Ishikawa (cell line): ENCODE results near the gene DOCK1.

Experiments
- CEBPB ChIP-seq: IDR thresholded peaks from 2 replicates; pipeline ENCODE4 v1.6.1; 2012
- CREB1 ChIP-seq: IDR thresholded peaks from 2 replicates; pipeline ENCODE4 v1.6.1; 2012; ENCODE audit warnings: low read depth
- EGR1 ChIP-seq: IDR thresholded peaks from 2 replicates; pipeline ENCODE4 v1.6.1; 2012
- EP300 ChIP-seq: IDR thresholded peaks from 2 replicates; pipeline ENCODE4 v1.6.1; 2012; ENCODE audit warnings: borderline replicate concordance
- FOXM1 ChIP-seq: IDR thresholded peaks from 2 replicates; pipeline ENCODE4 v1.6.1; 2012; ENCODE audit warnings: low read depth, borderline replicate concordance
- NFIC ChIP-seq: IDR thresholded peaks from 2 replicates; pipeline ENCODE4 v1.6.1; 2012
- RAD21 ChIP-seq: IDR thresholded peaks from 2 replicates; pipeline ENCODE4 v1.6.1; 2012; ENCODE audit warnings: low read depth
- TAF1 ChIP-seq: IDR thresholded peaks from 2 replicates; pipeline ENCODE4 v1.6.1; 2012; ENCODE audit warnings: low read depth, mild to moderate bottlenecking
- TCF12 ChIP-seq: IDR thresholded peaks from 2 replicates; pipeline ENCODE4 v1.6.1; 2012; ENCODE audit warnings: low read depth
- TEAD4 ChIP-seq: IDR thresholded peaks from 2 replicates; pipeline ENCODE4 v1.6.1; 2012
- YY1 ChIP-seq: IDR thresholded peaks from 2 replicates; pipeline ENCODE4 v1.6.1; 2012; ENCODE audit warnings: low read depth
- ZBTB7A ChIP-seq: IDR thresholded peaks from 2 replicates; pipeline ENCODE4 v1.6.1; 2012; ENCODE audit warnings: low read depth
- TF ChIP-seq, protein P1 (sequence below): IDR thresholded peaks from 2 replicates; pipeline ENCODE4 v1.6.1; 2012
- TF ChIP-seq, protein P2 (sequence below): IDR thresholded peaks from 2 replicates; pipeline ENCODE4 v1.6.1; 2012
- TF ChIP-seq, protein P3 (sequence below): IDR thresholded peaks from 2 replicates; pipeline ENCODE4 v1.6.1; 2012; ENCODE audit warnings: low read depth, mild to moderate bottlenecking

DOCK1 gene

DNA sequence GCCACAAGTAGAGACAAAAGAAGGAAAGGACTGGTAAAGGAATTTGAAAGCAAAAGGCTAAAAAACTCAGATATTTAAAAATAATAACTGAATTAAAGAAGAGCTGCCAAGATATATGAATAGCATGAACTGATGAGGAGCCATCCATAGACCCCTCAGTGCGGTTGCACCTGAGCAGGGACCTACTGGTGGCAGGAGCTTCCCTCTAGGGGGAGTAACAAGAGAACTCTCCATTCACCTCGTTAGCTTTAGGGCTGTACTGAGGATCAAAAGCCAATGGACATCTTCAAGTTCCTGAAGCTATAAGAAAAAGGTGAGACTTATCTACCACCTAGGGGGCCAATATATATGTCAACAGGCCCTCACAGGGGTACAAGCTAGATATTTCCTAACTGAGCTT, 27.8 kb upstream of the DOCK1 start:
- TF ChIP-seq ZBTB7A = no peak
- TF ChIP-seq FOXM1 = no peak
- TF ChIP-seq RAD21 = no peak
- TF ChIP-seq EP300 = no peak
- TF ChIP-seq, protein P1, sequence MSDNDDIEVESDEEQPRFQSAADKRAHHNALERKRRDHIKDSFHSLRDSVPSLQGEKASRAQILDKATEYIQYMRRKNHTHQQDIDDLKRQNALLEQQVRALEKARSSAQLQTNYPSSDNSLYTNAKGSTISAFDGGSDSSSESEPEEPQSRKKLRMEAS = no peak
- no peak for TF ChIP-seq TCF12
- TF ChIP-seq TEAD4 = no peak
- no peak for TF ChIP-seq CREB1
- no peak for TF ChIP-seq CEBPB
- TF ChIP-seq, protein P2, sequence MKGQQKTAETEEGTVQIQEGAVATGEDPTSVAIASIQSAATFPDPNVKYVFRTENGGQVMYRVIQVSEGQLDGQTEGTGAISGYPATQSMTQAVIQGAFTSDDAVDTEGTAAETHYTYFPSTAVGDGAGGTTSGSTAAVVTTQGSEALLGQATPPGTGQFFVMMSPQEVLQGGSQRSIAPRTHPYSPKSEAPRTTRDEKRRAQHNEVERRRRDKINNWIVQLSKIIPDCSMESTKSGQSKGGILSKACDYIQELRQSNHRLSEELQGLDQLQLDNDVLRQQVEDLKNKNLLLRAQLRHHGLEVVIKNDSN = no peak
- no peak for TF ChIP-seq EGR1
- TF ChIP-seq, protein P3, sequence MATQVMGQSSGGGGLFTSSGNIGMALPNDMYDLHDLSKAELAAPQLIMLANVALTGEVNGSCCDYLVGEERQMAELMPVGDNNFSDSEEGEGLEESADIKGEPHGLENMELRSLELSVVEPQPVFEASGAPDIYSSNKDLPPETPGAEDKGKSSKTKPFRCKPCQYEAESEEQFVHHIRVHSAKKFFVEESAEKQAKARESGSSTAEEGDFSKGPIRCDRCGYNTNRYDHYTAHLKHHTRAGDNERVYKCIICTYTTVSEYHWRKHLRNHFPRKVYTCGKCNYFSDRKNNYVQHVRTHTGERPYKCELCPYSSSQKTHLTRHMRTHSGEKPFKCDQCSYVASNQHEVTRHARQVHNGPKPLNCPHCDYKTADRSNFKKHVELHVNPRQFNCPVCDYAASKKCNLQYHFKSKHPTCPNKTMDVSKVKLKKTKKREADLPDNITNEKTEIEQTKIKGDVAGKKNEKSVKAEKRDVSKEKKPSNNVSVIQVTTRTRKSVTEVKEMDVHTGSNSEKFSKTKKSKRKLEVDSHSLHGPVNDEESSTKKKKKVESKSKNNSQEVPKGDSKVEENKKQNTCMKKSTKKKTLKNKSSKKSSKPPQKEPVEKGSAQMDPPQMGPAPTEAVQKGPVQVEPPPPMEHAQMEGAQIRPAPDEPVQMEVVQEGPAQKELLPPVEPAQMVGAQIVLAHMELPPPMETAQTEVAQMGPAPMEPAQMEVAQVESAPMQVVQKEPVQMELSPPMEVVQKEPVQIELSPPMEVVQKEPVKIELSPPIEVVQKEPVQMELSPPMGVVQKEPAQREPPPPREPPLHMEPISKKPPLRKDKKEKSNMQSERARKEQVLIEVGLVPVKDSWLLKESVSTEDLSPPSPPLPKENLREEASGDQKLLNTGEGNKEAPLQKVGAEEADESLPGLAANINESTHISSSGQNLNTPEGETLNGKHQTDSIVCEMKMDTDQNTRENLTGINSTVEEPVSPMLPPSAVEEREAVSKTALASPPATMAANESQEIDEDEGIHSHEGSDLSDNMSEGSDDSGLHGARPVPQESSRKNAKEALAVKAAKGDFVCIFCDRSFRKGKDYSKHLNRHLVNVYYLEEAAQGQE = no peak
- TF ChIP-seq YY1 = no peak
- TF ChIP-seq TAF1 = no peak

DNA sequence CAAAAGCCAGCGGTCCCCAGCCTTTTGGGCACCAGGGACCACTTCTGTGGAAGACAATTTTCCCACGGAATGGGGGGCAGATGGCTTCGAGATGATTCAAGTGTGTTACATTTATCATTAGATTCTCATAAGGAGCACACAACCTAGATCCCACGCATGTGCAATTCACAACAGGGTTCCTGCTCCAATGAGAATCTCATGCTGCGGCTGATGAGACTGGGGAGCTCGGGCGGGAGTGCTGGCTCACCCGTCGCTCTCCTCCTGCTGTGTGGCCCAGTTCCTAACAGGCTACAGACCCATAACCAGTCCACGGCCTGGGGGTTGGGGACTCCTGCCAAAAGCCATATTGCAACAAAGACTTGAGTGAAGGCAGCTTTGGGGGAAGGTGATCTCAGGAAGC, 26.6 kb upstream of the DOCK1 start:
- TF ChIP-seq TEAD4 (no peak), RAD21 (no peak), EGR1 (no peak), YY1 (no peak), TCF12 (no peak), EP300 (no peak), CEBPB (no peak)
- TF ChIP-seq, protein P3 = no peak
- TF ChIP-seq, protein P1 = no peak

DNA sequence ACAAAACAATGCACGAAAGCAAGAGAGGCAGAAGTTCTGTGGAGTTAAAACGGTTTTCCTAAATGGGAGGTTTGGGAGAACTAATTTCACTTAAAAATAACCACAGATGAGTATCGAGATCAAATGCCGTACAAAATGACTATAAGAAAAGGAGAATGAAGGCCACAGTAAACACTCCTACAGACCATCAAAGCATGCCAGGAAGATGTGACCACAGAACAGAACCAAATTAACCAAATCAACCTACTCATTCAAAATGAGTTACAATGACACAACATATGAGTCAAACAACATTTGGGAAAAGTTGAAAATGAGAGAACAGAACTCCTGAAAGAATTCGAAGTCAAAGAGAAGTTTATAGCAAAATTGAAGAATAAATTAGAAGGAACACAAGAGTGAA, 24.3 kb upstream of the DOCK1 start:
- TF ChIP-seq EP300 (no peak), FOXM1 (no peak), EGR1 (no peak), RAD21 (no peak), YY1 (no peak), TCF12 (no peak), CREB1 (no peak), ZBTB7A (no peak), TEAD4 (no peak), NFIC (no peak), CEBPB (no peak), TAF1 (no peak)
- TF ChIP-seq, protein P3 = no peak
- TF ChIP-seq, protein P1 = no peak
- TF ChIP-seq, protein P2 = no peak

DNA sequence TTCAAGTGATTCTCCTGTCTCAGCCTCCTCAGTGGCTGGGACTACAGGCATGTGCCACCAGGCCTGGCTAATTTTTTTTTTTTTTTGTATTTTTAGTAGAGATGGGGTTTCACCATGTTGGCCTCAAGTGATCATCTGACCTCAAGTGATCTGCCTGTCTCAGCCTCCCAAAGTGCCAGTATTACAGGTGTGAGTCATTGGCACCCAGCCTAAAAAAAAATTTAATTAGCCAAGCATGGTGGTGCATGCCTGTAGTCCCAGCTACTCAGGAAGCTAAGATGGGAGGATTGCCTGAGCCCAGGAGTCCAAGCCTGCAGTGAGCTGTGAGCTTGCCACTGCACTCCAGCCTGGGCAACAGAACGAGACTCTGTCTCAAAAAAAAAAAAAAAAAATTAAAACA, 16.8 kb upstream of the DOCK1 start:
- 0 out of 2 replicates have a peak, but pooled peaks have one; percentile 41 for TF ChIP-seq NFIC

DNA sequence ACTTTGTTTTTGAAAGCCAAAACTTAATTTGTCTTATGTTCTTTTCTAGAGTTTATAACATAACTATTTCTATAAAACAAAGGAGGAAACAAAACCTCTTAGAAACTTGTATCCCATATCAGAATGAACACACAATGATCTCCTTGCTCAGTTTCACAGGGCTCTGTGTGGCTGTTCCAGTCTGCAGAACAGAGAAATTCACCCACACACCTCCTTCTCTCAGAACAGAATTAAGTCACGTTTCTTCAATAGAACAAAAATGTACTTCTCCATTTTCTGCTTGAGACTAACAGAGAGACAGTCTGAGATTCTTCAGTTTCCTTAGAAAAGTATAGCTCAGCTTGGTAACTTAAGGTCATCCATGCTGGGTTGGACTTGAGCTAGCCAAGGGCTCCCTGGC, 15.8 kb upstream of the DOCK1 start:
- TF ChIP-seq, protein P3 = no peak
- TF ChIP-seq ZBTB7A = no peak
- no peak for TF ChIP-seq TAF1
- no peak for TF ChIP-seq EP300
- no peak for TF ChIP-seq CEBPB
- TF ChIP-seq CREB1 = no peak
- TF ChIP-seq, protein P1 = no peak
- no peak for TF ChIP-seq TCF12
- no peak for TF ChIP-seq FOXM1
- TF ChIP-seq YY1 = no peak
- no peak for TF ChIP-seq NFIC
- TF ChIP-seq TEAD4 = no peak
- TF ChIP-seq EGR1 = no peak
- no peak for TF ChIP-seq RAD21
- TF ChIP-seq, protein P2 = no peak
